NK-92 treated with Interleukin-12 subunit alpha and Interleukin-12 subunit beta, amount 100 ng/mL, for 24 hours (cell line): ENCODE results near the gene HBM.
"Not testable (repeated sequence)": the region's sequence is repeated elsewhere in the genome, so short reads cannot be mapped to it uniquely, and the experiment has no call there.

Source experiments
- DNase-seq: peaks from one replicate; lab custom pipeline; 2025; lab: John Stamatoyannopoulos, UW

The HBM gene

GRCh38 chr16:169014-169413 lies 3.2 kb downstream of the HBM start:
- DNase-seq, result no peak

GRCh38 chr16:170088-170507 lies 4.3 kb downstream of the HBM start:
- DNase-seq, result not testable (repeated sequence)

DNA sequence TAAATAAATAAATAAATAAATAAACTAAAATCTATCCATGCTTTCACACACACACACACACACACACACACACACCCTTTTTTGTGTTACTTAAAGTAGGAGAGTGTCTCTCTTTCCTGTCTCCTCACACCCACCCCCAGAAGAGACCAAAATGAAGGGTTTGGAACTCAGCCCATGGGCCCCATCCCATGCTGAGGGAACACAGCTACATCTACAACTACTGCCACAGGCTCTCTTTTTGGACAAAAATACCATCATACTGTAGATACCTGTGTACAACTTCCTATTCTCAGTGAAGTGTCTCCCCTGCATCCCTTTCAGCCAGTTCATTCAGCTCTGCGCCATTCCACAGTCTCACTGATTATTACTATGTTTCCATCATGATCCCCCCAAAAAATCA lies 5.0 kb downstream of the HBM start:
- DNase-seq, result no peak

DNA sequence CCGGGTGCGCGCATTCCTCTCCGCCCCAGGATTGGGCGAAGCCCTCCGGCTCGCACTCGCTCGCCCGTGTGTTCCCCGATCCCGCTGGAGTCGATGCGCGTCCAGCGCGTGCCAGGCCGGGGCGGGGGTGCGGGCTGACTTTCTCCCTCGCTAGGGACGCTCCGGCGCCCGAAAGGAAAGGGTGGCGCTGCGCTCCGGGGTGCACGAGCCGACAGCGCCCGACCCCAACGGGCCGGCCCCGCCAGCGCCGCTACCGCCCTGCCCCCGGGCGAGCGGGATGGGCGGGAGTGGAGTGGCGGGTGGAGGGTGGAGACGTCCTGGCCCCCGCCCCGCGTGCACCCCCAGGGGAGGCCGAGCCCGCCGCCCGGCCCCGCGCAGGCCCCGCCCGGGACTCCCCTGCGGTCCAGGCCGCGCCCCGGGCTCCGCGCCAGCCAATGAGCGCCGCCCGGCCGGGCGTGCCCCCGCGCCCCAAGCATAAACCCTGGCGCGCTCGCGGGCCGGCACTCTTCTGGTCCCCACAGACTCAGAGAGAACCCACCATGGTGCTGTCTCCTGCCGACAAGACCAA lies 6.7 kb downstream of the HBM start, which contains the start of gene HBA2:
TSS of gene HBA2 (plus strand) at position 503 of the 568 bp plus-strand sequence. CDS start at position 540, 37 bp downstream.
- not testable (repeated sequence) for DNase-seq

- DNase-seq, result not testable (repeated sequence)
Measured at GRCh38 chr16:173211-173854, 7.6 kb downstream of the HBM start.

DNA sequence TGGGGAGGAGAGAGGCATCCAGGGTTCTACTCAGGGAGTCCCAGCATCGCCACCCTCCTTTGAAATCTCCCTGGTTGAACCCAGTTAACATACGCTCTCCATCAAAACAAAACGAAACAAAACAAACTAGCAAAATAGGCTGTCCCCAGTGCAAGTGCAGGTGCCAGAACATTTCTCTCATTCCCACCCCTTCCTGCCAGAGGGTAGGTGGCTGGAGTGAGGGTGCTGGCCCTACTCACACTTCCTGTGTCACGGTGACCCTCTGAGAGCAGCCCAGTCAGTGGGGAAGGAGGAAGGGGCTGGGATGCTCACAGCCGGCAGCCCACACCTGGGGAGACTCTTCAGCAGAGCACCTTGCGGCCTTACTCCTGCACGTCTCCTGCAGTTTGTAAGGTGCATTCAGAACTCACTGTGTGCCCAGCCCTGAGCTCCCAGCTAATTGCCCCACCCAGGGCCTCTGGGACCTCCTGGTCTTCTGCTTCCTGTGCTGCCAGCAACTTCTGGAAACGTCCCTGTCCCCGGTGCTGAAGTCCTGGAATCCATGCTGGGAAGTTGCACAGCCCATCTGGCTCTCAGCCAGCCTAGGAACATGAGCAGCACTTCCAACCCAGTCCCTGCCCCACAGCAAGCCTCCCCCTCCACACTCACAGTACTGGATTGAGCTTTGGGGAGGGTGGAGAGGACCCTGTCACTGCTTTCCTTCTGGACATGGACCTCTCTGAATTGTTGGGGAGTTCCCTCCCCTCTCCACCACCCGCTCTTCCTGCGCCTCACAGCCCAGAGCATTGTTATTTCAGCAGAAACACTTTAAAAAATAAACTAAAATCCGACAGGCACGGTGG lies 8.4 kb downstream of the HBM start:
- not testable (repeated sequence) for DNase-seq

GRCh38 chr16:175011-175949 lies 9.5 kb downstream of the HBM start:
- no peak for DNase-seq

GRCh38 chr16:176006-176405 lies 10.2 kb downstream of the HBM start:
- not testable (repeated sequence) for DNase-seq

DNA sequence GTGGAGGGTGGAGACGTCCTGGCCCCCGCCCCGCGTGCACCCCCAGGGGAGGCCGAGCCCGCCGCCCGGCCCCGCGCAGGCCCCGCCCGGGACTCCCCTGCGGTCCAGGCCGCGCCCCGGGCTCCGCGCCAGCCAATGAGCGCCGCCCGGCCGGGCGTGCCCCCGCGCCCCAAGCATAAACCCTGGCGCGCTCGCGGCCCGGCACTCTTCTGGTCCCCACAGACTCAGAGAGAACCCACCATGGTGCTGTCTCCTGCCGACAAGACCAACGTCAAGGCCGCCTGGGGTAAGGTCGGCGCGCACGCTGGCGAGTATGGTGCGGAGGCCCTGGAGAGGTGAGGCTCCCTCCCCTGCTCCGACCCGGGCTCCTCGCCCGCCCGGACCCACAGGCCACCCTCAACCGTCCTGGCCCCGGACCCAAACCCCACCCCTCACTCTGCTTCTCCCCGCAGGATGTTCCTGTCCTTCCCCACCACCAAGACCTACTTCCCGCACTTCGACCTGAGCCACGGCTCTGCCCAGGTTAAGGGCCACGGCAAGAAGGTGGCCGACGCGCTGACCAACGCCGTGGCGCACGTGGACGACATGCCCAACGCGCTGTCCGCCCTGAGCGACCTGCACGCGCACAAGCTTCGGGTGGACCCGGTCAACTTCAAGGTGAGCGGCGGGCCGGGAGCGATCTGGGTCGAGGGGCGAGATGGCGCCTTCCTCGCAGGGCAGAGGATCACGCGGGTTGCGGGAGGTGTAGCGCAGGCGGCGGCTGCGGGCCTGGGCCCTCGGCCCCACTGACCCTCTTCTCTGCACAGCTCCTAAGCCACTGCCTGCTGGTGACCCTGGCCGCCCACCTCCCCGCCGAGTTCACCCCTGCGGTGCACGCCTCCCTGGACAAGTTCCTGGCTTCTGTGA lies 11.0 kb downstream of the HBM start, which contains the start of gene HBA1:
TSS of gene HBA1 (plus strand) at position 204 of the 906 bp plus-strand sequence. CDS start at position 241, 37 bp downstream.
- DNase-seq, result not testable (repeated sequence)

DNA sequence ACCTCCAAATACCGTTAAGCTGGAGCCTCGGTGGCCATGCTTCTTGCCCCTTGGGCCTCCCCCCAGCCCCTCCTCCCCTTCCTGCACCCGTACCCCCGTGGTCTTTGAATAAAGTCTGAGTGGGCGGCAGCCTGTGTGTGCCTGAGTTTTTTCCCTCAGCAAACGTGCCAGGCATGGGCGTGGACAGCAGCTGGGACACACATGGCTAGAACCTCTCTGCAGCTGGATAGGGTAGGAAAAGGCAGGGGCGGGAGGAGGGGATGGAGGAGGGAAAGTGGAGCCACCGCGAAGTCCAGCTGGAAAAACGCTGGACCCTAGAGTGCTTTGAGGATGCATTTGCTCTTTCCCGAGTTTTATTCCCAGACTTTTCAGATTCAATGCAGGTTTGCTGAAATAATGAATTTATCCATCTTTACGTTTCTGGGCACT lies 11.6 kb downstream of the HBM start:
- no peak for DNase-seq

DNA sequence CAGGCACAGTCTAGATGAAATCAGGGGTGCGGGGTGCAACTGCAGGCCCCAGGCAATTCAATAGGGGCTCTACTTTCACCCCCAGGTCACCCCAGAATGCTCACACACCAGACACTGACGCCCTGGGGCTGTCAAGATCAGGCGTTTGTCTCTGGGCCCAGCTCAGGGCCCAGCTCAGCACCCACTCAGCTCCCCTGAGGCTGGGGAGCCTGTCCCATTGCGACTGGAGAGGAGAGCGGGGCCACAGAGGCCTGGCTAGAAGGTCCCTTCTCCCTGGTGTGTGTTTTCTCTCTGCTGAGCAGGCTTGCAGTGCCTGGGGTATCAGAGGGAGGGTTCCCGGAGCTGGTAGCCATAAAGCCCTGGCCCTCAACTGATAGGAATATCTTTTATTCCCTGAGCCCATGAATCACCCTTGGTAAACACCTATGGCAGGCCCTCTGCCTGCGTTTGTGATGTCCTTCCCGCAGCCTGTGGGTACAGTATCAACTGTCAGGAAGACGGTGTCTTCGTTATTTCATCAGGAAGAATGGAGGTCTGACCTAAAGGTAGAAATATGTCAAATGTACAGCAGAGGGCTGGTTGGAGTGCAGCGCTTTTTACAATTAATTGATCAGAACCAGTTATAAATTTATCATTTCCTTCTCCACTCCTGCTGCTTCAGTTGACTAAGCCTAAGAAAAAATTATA lies 12.3 kb downstream of the HBM start:
- DNase-seq, result no peak

- DNase-seq, result no peak
Measured at GRCh38 chr16:178668-179015, 12.9 kb downstream of the HBM start.

GRCh38 chr16:179211-180092 lies 13.7 kb downstream of the HBM start:
- no peak for DNase-seq

DNA sequence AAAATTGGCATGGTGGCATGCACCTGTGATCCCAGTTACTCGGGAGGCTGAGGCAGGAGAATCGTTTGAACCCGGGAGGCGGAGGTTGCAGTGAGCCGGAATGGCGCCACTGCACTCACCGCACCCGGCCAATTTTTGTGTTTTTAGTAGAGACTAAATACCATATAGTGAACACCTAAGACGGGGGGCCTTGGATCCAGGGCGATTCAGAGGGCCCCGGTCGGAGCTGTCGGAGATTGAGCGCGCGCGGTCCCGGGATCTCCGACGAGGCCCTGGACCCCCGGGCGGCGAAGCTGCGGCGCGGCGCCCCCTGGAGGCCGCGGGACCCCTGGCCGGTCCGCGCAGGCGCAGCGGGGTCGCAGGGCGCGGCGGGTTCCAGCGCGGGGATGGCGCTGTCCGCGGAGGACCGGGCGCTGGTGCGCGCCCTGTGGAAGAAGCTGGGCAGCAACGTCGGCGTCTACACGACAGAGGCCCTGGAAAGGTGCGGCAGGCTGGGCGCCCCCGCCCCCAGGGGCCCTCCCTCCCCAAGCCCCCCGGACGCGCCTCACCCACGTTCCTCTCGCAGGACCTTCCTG lies 14.4 kb downstream of the HBM start, which contains the start of gene HBQ1:
TSS of gene HBQ1 (plus strand) at position 359 of the 575 bp plus-strand sequence. CDS start at position 387, 28 bp downstream.
- DNase-seq, result no peak

- no peak for DNase-seq
Measured at GRCh38 chr16:180681-181564, 15.1 kb downstream of the HBM start.

DNA sequence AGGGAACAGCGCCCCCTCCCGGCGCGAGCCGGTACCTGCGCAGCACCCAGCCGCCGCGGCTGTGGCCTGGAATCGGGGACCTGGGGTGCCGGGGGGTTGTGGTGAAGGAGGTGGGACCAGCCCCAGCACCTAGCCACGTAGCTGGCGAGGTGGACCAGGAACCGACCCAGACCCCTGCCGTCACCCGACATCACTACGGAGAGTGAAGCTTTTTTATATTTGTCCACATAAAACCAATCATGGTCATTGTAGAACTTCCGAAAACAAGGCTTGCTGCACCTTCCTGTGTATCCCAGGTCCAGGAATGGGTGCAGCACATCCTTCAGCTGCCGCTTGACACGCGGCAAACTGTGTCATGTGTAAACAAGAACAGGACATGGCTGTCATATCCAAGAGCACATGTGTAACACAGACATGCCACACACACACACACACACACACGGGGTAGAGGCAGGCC lies 15.8 kb downstream of the HBM start:
- no peak for DNase-seq

GRCh38 chr16:183005-183404 lies 17.2 kb downstream of the HBM start:
- DNase-seq, result no peak
